HEK293T (cell line): ENCODE measurements around the gene COLEC12.

Experiments
- ARNT ChIP-seq: fragments of 450-650 bp; IDR thresholded peaks from 2 replicates; pipeline ENCODE4 v1.6.1; 2017; ENCODE audit warnings: mild to moderate bottlenecking
- BHLHE40 ChIP-seq: fragments of 450-650 bp; IDR thresholded peaks from 2 replicates; pipeline ENCODE4 v1.6.1; 2016; ENCODE audit warnings: mild to moderate bottlenecking, moderate library complexity, borderline replicate concordance
- ELF4 ChIP-seq: fragments of 450-650 bp; IDR thresholded peaks from 2 replicates; pipeline ENCODE4 v1.6.1; 2017; ENCODE audit warnings: antibody characterized with exemption
- FOXA1 ChIP-seq: fragments of 450-650 bp; IDR thresholded peaks from 2 replicates; pipeline ENCODE4 v1.6.1; 2016; ENCODE audit warnings: mild to moderate bottlenecking
- FOXK2 ChIP-seq: fragments of 450-650 bp; IDR thresholded peaks from 2 replicates; pipeline ENCODE4 v1.6.1; 2016; ENCODE audit warnings: mild to moderate bottlenecking
- FOXM1 ChIP-seq: fragments of 450-650 bp; IDR thresholded peaks from 2 replicates; pipeline ENCODE4 v1.6.1; 2017; ENCODE audit warnings: mild to moderate bottlenecking, borderline replicate concordance
- HDGF ChIP-seq: fragments of 450-650 bp; IDR thresholded peaks from 2 replicates; pipeline ENCODE4 v1.6.1; 2017; ENCODE audit warnings: antibody characterized with exemption, borderline replicate concordance
- PKNOX1 ChIP-seq: fragments of 450-650 bp; IDR thresholded peaks from 2 replicates; pipeline ENCODE4 v1.6.1; 2016
- SP1 ChIP-seq: fragments of 450-650 bp; IDR thresholded peaks from 2 replicates; pipeline ENCODE4 v1.6.1; 2017
- SUZ12 ChIP-seq: fragments of 450-650 bp; IDR thresholded peaks from 2 replicates; pipeline ENCODE4 v1.6.1; 2016; ENCODE audit warnings: mild to moderate bottlenecking

GRCh38 chr18:389658-390357, 110.7 kb downstream of the COLEC12 start:
- TF ChIP-seq FOXA1 (no peak), BHLHE40 (no peak), SP1 (no peak), FOXM1 (no peak), FOXK2 (no peak), ARNT (no peak), ELF4 (no peak), HDGF (no peak), SUZ12 (no peak), PKNOX1 (no peak)
